ENCODE data around the gene MED13. TPM values are rescaled to one million over a fixed set of nuclear protein-coding genes. Genes with fewer than 3 reads are reported as not detected.

The MED13 gene
- total and polyA plus RNA-seq, 7 donors, result 6.6 to 74.4 (median 45.1) TPM

DNA sequence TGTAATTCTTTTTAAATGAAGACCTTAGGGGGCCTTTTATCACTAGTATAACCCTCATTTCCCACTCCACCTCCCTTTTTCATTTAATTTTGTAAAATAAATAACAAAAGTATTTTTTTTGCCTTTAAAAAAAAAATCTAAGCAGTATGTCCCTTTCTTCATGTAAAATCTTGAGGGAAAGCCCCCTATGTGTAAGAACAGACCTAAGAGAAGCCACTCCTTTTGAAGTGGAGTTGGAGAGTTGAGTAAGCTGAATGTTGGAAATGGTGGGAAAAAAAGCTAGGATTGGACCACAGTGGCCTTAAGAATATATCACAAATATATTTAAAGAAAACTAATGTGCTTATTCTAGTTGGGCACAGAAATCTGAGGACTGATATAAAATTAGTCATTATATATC lies 92.8 kb downstream of the MED13 start:
- no peak for ATAC-seq
- intact Hi-C loops (cut with DNase I), result no loop called here
- H3K36me3 ChIP-seq (ENCODE audit: insufficient read depth in 1 of 2, low read depth in 1 of 2), result peaks cover 0 to 82% of the 10 kb centered on the region in 2 donors

DNA sequence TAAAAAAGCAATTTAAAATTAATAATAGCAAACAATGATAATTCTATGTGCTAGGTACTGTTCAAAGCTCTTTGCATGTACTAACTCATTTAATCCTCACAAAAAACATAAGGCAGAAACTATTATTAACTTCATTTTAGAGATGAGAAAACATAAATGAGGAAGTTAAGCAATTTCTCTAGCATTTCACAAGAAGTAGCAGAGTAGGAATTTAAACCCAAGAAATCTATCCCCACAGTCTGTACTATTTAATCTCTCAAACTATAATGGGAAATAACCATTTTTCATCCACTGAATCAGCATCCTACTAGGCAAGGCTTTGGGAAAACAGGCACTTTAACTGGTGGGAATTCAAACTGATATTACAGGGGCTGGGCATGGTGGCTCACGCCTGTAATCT lies 95.0 kb downstream of the MED13 start:
- Histone ChIP-seq H3K27ac (no peak overlapping the region), H3K9me3 (no peaks in the 10 kb centered on the region), H3K36me3 (ENCODE audit: insufficient read depth in 1 of 2, low read depth in 1 of 2) (peaks cover 4 to 86% of the 10 kb centered on the region in 2 donors), H3K27me3 (ENCODE audit: insufficient read depth in 3 of 3, low read length in 2 of 3) (no peaks in the 10 kb centered on the region), H3K4me3 (no peak overlapping the region), H3K4me1 (no peaks in the 10 kb centered on the region)
- no peak for ATAC-seq
- DNase-seq, result no peak
- intact Hi-C loops (cut with DNase I), result no loop called here
- WGBS, 3 donors, result 92 to 100% (median 100%) methylated on average over 1 of the region's 1 CpG
- TF ChIP-seq, protein P1, sequence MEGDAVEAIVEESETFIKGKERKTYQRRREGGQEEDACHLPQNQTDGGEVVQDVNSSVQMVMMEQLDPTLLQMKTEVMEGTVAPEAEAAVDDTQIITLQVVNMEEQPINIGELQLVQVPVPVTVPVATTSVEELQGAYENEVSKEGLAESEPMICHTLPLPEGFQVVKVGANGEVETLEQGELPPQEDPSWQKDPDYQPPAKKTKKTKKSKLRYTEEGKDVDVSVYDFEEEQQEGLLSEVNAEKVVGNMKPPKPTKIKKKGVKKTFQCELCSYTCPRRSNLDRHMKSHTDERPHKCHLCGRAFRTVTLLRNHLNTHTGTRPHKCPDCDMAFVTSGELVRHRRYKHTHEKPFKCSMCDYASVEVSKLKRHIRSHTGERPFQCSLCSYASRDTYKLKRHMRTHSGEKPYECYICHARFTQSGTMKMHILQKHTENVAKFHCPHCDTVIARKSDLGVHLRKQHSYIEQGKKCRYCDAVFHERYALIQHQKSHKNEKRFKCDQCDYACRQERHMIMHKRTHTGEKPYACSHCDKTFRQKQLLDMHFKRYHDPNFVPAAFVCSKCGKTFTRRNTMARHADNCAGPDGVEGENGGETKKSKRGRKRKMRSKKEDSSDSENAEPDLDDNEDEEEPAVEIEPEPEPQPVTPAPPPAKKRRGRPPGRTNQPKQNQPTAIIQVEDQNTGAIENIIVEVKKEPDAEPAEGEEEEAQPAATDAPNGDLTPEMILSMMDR (IDR thresholded peaks at IDR 0.05), result no peak

More for the DNA sequence above, 92.8 kb downstream of the MED13 start:
- TF ChIP-seq, protein P1 (IDR thresholded peaks at IDR 0.05), result no peak
- Histone ChIP-seq H3K27me3 (ENCODE audit: insufficient read depth in 3 of 3, low read length in 2 of 3) (no peaks in the 10 kb centered on the region), H3K9me3 (no peaks in the 10 kb centered on the region), H3K27ac (no peak overlapping the region), H3K4me3 (no peak overlapping the region), H3K4me1 (no peaks in the 10 kb centered on the region)
- DNase-seq, result no peak

DNA sequence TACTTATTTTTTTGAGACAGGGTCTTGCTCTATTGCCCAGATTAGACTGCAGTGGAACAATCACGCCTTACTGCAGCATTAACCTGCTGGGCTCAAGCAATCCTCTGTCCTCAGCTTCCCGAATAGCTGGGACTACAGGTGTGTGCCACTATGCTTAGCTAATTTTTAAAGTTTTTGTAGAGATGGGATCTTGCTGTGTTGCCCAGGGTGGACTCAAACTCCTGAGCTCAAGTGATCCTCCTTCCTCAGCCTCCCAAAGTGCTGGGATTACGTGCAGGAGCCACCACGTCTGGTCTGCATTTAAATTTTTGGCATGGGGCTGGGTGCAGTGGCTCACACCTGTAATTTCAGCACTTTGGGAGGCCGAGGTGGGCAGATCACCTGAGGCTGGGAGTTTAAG lies 96.3 kb downstream of the MED13 start:
- WGBS, 3 donors, result 94 to 96% (median 95%) methylated on average over 5 of the region's 5 CpGs

DNA sequence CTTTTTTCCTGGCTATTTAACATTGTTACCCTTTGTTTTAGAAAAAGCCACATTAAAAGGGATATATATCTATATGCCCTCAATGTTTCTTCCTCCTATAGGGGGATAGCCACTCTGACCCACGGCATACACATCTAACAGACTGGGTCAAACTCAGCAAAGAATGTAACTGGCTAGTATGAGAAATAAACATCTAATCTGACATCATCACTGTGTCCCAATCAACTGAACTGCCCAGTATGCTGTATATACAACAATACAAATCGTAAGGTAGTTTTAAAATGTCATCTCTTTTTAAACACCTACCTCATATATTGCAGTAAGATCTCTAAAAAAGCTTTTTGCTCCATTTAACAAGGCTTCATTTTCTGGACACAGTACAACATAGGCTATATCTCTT lies 97.3 kb downstream of the MED13 start:
- Histone ChIP-seq H3K36me3 (ENCODE audit: insufficient read depth in 1 of 2, low read depth in 1 of 2) (peaks cover 6 to 100% of the 10 kb centered on the region in 2 donors), H3K4me3 (no peak overlapping the region), H3K27ac (no peak overlapping the region), H3K9me3 (no peaks in the 10 kb centered on the region), H3K27me3 (ENCODE audit: insufficient read depth in 3 of 3, low read length in 2 of 3) (no peaks in the 10 kb centered on the region), H3K4me1 (no peaks in the 10 kb centered on the region)
- DNase-seq (no peak), ATAC-seq (no peak)
- intact Hi-C loops (cut with DNase I), result no loop called here
- TF ChIP-seq, protein P1 (IDR thresholded peaks at IDR 0.05), result no peak
- 93 to 95% (median 94%) methylated on average over 2 of the region's 2 CpGs for WGBS, 3 donors

More for the DNA sequence above, 96.3 kb downstream of the MED13 start:
- H3K36me3 ChIP-seq (ENCODE audit: insufficient read depth in 1 of 2, low read depth in 1 of 2), result peaks cover 5 to 95% of the 10 kb centered on the region in 2 donors
- no peak for DNase-seq
- H3K27ac ChIP-seq, result no peak overlapping the region
- H3K9me3 ChIP-seq, result no peaks in the 10 kb centered on the region
- no peak for ATAC-seq
- intact Hi-C loops (cut with DNase I), result no loop called here
- TF ChIP-seq, protein P1 (IDR thresholded peaks at IDR 0.05), result no peak
- H3K4me3 ChIP-seq, result no peak overlapping the region
- no peaks in the 10 kb centered on the region for H3K27me3 ChIP-seq (ENCODE audit: insufficient read depth in 3 of 3, low read length in 2 of 3)
- no peaks in the 10 kb centered on the region for H3K4me1 ChIP-seq

DNA sequence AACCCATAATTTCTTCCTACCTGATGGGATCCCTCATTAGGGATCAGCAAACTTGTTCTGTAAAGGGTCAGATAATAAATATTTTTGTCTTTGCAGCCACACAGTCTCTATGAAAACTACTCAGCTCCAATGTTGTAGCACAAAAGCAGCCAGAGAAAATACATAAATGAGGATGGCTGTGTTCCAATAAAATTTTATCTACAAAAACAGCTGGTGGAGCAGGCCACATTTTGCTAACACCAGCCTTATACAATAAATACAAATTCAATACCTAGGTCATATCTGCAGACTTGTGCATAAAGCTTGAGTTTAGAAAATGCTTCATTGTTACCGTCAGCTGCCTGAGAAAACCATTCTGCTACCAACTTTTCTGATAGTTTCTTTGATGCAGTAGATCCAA lies 98.9 kb downstream of the MED13 start:
- Histone ChIP-seq H3K36me3 (ENCODE audit: insufficient read depth in 1 of 2, low read depth in 1 of 2) (peaks cover 8 to 100% of the 10 kb centered on the region in 2 donors), H3K9me3 (no peaks in the 10 kb centered on the region), H3K27ac (no peak overlapping the region), H3K27me3 (ENCODE audit: insufficient read depth in 3 of 3, low read length in 2 of 3) (no peaks in the 10 kb centered on the region), H3K4me3 (no peak overlapping the region), H3K4me1 (no peaks in the 10 kb centered on the region)
- intact Hi-C loops (cut with DNase I), result no loop called here
- TF ChIP-seq, protein P1 (IDR thresholded peaks at IDR 0.05), result no peak
- DNase-seq (no peak), ATAC-seq (no peak)
- 0 to 1% (median 0%) methylated on average over 1 of the region's 1 CpG for WGBS, 3 donors

Data from psoas muscle (tissue), 8 donors.